ENCODE results near the gene DISP2. TPM values are rescaled to one million over a fixed set of nuclear protein-coding genes. Genes with fewer than 3 reads are reported as not detected.

Gene DISP2
- polyA plus RNA-seq, 1 experiment = 0.11 TPM

DNA sequence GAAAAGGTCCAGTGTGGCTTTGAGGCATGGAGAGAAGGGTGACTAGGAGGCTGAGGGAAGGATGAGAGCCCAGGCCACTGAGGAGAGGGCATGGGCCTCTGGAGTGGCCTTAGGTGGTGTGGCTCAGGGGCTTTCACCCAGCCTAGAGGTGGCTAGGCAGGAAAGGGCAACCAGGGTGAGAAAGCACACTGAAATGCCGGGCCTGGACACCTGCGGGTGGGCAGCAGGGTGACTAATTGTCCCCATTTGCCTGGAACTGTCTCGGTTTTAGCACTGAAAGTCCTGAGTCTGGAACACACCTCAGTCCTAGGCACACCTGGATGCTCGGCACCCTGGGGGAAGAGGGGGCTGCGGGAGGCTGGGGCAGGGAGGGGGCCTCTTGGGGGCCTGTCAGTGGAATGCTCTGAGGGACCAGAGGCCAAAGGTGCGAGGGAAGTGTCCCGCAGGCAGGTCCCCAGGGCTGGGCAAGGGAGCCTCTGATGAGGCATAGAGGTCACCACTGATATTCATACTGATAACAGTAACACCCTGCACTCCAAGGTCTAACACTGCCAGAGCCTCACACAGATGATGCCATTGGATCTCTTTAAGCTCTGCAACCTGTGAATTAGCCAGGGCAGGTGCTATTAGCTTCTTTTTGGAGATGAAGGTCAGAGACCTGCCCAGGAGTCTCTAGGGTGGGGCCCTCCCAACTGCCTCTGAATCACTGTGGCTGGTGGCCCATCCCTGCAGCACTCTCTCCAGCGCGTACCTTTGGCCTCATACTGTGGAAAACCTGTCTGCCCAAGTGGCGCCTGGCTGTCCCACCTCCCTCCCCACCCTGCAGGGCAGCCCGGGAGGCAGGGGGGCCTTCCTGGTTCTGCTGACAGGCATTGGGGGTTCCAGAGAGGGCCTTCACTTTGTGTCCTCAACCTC is 10.2 kb upstream of the DISP2 start:
- Histone ChIP-seq H3K9me3 (ENCODE audit: control insufficient read depth, insufficient read depth, low read length) (no peaks in the 10 kb centered on the region), H3K27me3 (ENCODE audit: control insufficient read depth, insufficient read depth, low read length) (peaks cover 6% of the 10 kb centered on the region), H3K4me3 (ENCODE audit: low read depth, low read length) (no peak overlapping the region), H3K27ac (ENCODE audit: low read depth, low read length) (no peak overlapping the region)
- no peak for TF ChIP-seq CTCF (IDR thresholded peaks at IDR 0.05; ENCODE audit: low read depth, low read length)
- CTCF ChIA-PET = no interaction called here
- POLR2A ChIA-PET = no interaction called here
- DNase-seq (ENCODE audit: low read depth, low spot score) = no peak

DNA sequence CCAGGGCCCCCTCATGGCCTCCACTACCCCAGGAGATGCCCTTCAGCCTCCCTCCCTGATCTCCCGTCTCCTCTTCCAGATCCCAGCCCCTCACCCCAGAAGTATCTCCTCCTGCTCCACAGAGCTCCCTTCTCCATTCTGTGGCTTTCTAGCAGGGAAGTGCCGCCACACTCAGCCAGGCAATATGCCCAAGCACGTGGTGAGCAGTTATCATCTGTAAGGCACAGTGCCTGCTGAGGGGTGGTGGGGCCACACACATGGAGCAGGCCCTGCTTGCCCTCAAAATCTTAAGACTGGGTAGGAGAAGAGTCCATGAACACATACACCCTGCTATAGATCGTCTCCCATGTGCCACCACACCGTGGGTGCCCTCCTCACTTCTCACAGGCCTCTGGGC is 9.5 kb upstream of the DISP2 start:
- CTCF ChIA-PET = interaction anchor here (0.6 kb wide), 1 partner anchor 61 kb away, joined by 3 read pairs; no protein-coding TSS in a partner anchor
- DNase-seq (ENCODE audit: low read depth, low spot score) = no peak
- no peak overlapping the region for H3K4me3 ChIP-seq (ENCODE audit: low read depth, low read length)
- POLR2A ChIA-PET = no interaction called here
- no peaks in the 10 kb centered on the region for H3K9me3 ChIP-seq (ENCODE audit: control insufficient read depth, insufficient read depth, low read length)
- no peak overlapping the region for H3K27ac ChIP-seq (ENCODE audit: low read depth, low read length)
- no peak for TF ChIP-seq CTCF (IDR thresholded peaks at IDR 0.05; ENCODE audit: low read depth, low read length)
- peaks cover 7% of the 10 kb centered on the region for H3K27me3 ChIP-seq (ENCODE audit: control insufficient read depth, insufficient read depth, low read length)

- POLR2A ChIA-PET = no interaction called here
- CTCF ChIA-PET = no interaction called here
- DNase-seq (ENCODE audit: low read depth, low spot score) = no peak
- peaks cover 9% of the 10 kb centered on the region for H3K27me3 ChIP-seq (ENCODE audit: control insufficient read depth, insufficient read depth, low read length)
- TF ChIP-seq CTCF (IDR thresholded peaks at IDR 0.05; ENCODE audit: low read depth, low read length) = no peak
- H3K4me3 ChIP-seq (ENCODE audit: low read depth, low read length) = no peak overlapping the region
- H3K27ac ChIP-seq (ENCODE audit: low read depth, low read length) = no peak overlapping the region
- no peaks in the 10 kb centered on the region for H3K9me3 ChIP-seq (ENCODE audit: control insufficient read depth, insufficient read depth, low read length)
These were observed 8.9 kb upstream of the DISP2 start for GRCh38 chr15:40349163-40349562.

DNA sequence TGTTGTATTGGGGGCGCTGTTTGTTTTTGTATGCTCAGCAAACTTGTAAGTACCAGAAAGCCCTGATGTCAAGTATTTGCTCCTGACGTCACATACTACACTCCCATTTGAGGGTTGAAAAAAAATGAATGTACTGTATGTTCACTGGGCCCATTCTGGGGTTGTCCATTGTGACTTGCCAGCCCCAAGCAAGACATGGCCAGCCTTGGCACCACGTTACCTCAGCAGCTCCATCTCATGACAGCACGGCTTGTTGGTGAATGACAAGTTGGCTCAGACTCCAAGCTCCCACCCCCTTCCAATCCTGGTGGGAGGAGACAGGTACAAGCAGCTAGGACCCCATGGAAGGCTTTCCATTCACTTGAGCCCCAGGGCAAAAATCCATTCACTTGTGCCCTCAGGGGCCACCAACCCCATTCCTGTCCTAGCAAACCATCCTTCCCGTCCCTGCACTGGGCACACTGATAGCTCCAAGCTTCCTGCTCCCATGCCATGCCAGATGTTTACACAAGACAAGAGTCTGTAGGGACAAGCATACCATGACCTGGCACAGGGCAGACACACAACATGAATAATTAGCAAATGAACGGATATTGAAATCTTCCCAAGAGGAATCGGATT is 5.6 kb upstream of the DISP2 start:
- Histone ChIP-seq H3K27me3 (ENCODE audit: control insufficient read depth, insufficient read depth, low read length) (peaks cover 9% of the 10 kb centered on the region), H3K27ac (ENCODE audit: low read depth, low read length) (no peak overlapping the region), H3K4me3 (ENCODE audit: low read depth, low read length) (no peak overlapping the region), H3K9me3 (ENCODE audit: control insufficient read depth, insufficient read depth, low read length) (no peaks in the 10 kb centered on the region)
- ChIA-PET POLR2A (interaction anchor here (1.0 kb wide), 1 partner anchor 12 kb away, joined by 3 read pairs; the partner anchor contains the start of gene CCDC9B), CTCF (interaction anchor here (0.6 to 1.4 kb wide), 2 partner anchors 15 to 73 kb away, joined by 4 to 5 read pairs; no protein-coding TSS in a partner anchor)
- no peak for TF ChIP-seq CTCF (IDR thresholded peaks at IDR 0.05; ENCODE audit: low read depth, low read length)
- DNase-seq (ENCODE audit: low read depth, low spot score) = no peak

DNA sequence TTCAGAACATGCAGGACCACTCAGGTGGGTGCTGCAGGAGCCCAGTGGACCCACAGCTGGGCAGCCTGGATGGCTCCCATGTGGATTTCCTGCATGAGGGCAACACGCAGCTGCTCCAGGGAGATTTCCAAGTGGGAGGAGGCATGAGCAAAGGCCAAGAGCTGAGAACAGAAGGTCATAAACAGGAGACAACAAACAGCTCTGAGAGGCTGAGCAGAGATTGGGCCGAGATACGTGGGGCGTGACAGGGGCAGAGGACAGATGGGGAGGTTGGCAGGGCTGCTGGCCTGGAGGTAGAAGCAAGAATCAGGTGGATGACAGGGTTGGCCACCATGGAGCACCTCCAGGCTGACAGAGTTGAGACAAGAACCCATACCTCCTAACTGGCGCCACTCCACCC is 4.3 kb upstream of the DISP2 start:
- no peak for DNase-seq (ENCODE audit: low read depth, low spot score)
- Histone ChIP-seq H3K9me3 (ENCODE audit: control insufficient read depth, insufficient read depth, low read length) (no peaks in the 10 kb centered on the region; the same call in 1 of the 2 replicates), H3K27me3 (ENCODE audit: control insufficient read depth, insufficient read depth, low read length) (peaks cover 12% of the 10 kb centered on the region), H3K27ac (ENCODE audit: low read depth, low read length) (no peak overlapping the region), H3K4me3 (ENCODE audit: low read depth, low read length) (no peak overlapping the region)
- no peak for TF ChIP-seq CTCF (IDR thresholded peaks at IDR 0.05; ENCODE audit: low read depth, low read length)
- ChIA-PET CTCF (interaction anchor here (0.7 to 2.4 kb wide), 2 partner anchors 9 to 25 kb away, joined by 3 to 19 read pairs; no protein-coding TSS in a partner anchor), POLR2A (interaction anchor here (0.6 kb wide), 1 partner anchor 32 kb away, joined by 7 read pairs; no protein-coding TSS in a partner anchor)

Data from AG04450 (cell line).